HG02588 (cell line): ENCODE results near the gene PLK1.
A peak's percentile ranks its signal among the peaks of the same experiment; 100 is the strongest.
"Not testable (repeated sequence)": the region's sequence is repeated elsewhere in the genome, so short reads cannot be mapped to it uniquely, and the experiment has no call there.

Experiments
- ATAC-seq: cut with Tn5 transposase; IDR thresholded peaks from one replicate; pipeline ENCODE4 v1.9.1; 2021; ENCODE audit warnings: mild to moderate bottlenecking, moderate library complexity; ENCODE audit not compliant: unreplicated experiment

PLK1 gene

DNA sequence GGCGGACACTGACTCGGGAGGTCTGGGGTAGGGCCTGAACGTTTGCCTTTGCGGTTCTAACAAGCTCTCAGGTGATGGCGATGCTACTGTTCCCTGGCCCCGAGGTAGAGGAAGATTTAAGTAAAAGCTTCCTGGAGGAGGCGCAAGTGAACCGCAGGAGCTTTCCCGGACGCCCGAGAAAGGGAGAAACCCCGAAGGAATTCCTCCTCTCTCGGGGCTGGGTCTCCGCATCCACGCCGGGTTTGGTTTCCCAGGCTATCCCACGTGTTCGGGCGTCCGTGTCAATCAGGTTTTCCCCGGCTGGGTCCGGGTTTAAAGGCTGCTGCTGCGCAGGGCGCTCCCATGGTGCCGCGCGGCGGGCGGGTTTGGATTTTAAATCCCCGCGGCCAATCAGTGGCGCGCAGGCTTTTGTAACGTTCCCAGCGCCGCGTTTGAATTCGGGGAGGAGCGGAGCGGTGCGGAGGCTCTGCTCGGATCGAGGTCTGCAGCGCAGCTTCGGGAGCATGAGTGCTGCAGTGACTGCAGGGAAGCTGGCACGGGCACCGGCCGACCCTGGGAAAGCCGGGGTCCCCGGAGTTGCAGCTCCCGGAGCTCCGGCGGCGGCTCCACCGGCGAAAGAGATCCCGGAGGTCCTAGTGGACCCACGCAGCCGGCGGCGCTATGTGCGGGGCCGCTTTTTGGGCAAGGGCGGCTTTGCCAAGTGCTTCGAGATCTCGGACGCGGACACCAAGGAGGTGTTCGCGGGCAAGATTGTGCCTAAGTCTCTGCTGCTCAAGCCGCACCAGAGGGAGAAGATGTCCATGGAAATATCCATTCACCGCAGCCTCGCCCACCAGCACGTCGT, at the start of gene PLK1:
PLK1 (plus strand) TSS at position 460 of the 844 bp plus-strand sequence; CDS start at position 504, 44 bp downstream.
- ATAC-seq: peak; percentile 81

DNA sequence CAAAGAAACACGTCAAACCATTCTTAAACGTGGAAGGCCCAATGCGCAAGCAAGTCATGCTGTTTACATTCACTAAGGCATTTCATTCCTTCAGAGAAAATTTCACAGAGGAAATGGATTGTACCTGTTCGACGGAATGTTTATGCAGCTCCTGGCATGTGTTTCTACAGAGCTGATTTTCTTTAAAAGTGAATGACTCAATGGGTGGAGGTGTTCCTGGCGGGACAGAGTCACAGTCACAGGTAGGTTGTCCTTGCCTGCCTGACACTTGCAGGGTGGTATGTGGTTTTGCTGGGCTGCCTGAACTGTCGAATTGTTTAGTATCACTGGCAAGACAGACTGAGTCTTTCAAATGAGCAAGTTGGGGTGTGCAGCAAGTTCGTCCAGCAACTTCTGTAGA, 49.2 kb upstream of the PLK1 start:
- ATAC-seq: no peak

DNA sequence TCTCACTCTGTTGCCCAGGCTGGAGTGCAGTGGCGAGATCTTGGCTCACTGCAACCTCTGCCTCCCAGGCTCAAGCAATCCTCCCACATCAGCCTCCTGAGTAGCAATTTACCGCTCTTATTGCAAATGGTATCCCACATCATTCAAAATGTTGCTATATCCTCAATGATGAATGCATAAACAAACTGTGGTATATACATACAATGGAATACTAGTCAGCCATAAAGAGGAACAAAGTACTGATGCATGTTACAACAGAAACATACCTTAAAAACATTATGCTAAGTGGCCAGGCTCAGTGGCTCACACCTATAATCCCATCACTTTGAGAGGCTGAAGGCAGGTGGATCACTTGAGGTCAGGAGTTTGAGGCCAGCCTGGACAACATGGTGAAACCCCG, 46.8 kb upstream of the PLK1 start:
- ATAC-seq: not testable (repeated sequence)

DNA sequence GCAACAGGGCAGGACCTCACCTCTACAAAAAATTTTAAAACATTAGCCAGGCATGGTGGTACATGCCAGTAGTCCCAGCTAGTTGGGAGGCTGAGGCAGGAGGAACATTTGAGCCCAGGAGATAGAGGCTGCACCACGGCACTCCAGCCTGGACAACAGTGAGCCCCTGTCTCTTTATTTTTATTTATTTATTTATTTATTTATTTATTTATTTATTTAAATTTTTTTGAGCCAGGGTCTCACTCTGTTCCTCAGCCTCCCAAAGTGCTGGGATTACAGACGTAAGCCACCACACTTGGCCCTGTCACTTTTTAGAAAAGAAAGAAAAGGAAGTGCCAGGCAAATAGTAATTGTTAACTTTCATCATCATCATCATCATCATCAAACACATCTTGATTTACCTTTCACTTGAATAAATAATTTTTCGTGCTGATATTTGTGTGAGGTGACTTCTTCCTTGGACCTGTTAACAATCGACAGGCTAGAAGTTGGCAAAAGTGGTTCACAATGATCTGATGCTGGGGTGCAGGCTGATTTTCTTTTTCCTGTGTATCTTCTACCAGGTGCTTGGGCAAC, 44.1 kb upstream of the PLK1 start:
- ATAC-seq: no peak

DNA sequence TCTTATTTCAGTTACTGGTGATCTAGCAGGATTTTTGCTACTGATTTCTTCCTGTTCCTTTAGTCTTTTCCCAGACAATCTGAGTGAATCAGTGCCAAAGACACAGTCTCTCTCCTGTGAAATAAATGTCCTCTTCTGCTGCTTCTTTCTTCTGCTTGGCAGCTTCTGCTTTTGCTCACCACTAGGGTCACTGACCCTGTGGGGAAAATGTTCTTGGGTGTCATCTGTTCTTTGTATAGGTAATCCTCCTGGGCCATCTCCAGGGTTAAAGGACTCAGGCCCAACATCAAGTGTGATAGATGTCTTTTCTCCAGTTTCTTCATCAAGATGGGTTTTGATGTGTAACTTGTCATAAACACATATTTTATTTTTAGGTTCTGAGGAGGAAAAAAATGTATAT, 42.7 kb upstream of the PLK1 start:
- no peak for ATAC-seq

DNA sequence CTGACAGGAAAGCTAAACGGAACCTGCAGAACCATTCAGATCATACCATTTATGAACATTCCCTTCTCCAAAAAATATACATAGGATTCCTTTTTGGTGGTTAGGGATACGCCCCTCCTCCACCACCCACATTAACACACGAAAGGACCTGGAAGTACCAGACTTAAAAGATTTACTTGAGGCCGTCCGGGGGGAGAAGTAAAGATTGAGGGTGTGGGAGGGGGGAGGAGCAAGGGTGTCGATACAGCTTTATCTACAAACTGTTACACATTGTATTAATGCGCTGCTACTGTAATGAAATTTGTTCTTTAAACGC, 38.1 kb upstream of the PLK1 start:
- no peak for ATAC-seq

DNA sequence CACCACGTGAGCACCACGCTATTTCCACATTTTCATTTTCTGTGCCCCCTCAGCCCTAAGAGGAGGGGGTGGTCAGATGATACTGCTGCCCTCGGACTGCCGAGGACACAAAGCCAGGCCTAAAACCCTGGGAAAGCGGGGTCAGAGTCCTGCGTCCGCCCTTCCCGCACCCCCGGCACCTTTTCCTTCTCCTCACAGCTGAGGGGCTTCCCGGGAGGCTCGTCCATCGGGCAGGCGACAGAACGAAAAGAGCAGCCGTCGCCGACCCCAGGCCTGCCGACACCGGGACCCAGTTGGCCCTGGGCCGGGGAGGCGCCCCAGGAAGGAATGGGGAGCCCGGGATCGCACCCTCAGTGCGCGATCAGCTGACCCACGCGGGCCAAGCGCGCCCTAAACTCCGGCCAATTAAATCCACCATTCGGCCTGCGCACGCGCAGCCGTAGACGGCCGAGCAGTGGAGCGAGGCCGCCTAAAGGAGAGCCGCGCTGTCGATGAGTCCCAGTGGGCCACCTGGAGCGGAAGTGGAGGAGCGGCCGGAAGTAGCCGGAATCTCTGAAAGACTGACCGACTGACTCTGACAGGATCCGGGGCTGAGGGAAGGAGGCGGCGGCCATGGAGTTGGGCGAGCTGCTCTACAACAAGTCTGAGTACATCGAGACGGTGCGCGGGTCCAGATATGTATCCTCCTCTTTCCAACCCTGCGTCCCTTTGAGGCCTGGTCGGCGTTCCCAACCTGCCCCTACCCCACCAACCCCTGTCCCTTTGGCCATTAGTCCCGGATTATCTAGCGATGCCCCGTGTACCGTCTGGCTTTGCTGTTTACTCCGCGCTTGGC, 37.5 kb upstream of the PLK1 start, which contains the start of the genes DCTN5 and PALB2:
DCTN5 (plus strand) TSS at position 536 of the 835 bp plus-strand sequence; CDS start at position 613, 77 bp downstream.
PALB2 (minus strand) TSS at position 380 of the 835 bp plus-strand sequence; CDS start at position 227, 153 bp downstream.
- ATAC-seq: peak; percentile 92

DNA sequence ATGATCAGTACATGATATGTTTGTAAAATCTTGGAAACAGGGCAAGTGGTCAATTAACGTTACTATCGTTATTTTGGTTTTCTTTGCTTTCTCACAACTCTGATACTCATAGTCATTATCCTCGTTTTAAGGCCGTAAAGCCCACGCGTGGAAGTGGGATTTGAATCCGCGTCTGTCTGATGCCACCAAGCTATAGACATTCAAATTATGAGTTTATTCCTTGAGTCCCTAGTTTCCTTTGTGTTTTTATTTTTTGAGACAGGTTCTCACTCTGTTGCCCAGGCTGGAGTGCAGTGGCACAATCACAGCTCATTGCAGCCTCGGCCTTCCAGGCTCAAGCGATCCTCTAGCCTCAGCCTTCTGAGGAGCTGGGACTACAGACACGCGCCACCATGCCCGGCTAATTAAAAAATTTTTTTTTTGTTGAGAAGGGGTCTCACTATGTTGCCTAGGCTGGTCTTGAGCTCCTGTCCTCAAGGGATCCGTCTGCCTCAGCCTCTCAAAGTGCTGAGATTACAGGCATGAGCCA, 36.4 kb upstream of the PLK1 start:
- no peak for ATAC-seq

DNA sequence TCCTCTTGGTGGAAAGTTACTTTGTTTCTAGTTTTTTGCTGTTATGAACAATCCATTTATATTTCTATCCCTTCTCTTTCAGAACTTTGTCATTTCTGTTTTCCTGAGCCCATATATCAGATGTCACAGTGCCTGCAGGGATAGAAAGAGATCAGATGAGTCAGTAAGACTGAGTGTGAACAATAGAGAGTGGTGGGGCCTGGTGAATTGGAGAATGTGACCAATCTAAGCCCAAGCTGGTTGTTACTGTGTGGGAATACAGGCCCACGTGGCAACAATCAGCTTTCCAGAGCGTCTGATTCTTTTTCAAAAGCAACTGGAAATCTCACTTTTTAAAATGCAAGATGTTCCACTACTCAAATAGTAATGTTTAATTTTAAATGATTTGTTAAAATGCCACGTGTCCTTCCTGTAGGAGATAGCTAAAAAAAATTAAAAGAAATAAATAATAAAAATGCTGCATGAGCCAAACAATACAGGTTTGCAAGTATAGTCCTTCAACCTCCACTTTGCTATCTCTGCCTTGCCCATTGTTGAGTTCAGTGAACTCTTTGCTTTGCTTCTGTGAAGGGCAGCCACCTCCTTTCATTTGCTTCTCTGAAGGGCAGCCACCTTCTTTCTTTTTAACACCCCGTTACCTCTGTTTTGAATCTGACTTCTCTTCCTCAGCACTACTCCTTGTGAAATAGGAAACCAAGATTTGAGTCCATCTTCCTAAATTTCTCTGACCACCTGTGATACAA, 27.8 kb upstream of the PLK1 start:
- no peak for ATAC-seq

DNA sequence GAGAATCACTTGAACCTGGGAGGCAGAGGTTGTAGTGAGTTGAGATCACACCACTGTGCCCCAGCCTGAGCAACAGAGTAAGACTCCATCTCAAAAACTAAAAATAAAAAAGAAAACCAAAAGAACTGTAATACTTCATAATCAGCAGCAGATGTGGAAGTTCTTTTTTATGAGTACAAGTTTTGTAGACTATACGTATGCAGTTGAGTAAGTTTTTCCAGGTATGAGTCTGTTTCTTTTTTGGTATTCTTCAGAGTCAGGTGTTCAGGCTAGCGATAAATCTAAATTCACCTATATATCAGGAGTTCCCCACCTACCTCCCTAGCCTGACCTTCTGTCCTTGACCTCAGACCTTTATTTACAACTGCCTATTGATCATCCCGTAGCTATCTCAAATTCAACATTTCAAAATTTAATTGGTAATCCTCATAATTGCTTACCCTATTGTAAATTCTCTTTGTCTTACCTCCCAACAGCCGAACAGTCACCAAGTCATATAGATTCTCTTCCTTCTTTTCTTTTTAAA, 26.7 kb upstream of the PLK1 start:
- ATAC-seq: no peak

DNA sequence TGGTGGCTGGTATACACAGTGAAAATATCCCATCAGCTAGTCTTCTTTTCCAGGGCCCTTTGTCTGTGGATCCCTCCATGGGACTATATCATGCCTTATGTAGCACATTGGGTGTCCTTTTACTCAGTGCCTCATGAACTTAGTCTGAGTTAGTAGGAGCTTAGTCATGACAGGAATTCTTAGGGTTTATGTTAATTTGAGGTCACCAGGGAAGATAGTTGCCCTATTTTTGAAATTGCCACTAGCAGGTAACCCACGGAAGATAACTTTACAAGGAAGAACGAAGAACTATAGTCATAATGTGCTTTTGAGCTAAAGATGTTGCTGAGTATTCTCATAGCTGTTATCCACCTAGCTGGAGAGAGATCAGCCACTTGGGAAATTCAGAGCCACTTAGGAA, 14.8 kb upstream of the PLK1 start:
- ATAC-seq: no peak

DNA sequence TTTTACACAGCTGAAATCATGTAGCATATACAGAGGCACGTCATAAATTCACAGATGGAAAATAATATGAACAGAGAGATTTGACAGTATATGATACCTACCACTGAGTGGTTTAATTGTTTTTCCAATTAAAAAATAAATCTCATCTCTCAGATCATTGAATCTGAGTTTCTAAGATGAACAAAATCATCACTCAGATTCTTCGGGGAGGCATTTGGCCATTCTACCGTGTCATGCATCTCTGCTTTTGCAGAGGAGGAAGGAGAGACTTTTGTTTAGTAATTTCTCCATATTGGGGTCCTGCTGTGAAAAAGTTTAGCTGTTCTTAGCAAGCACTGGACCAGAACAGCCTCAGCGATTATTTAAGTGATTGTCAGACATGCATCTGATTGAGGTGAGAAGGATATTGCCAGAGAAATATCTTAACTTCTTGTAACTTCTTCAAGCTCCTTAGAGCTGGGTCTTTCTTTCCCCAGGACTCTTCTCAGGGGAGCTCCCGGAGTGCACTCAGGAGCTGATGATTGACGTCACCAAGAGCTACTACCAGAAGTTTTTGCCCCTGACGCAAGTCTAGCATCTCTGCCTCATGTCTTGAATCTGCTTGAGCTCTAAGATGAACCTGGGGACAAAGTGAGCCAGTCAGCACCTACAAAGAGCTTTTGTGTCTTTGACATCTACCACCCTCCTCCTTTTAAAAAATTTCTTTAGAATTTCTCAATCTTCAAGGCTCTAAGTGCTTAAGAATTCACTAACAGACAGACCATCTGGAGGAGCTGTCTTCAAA, 11.9 kb upstream of the PLK1 start:
- no peak for ATAC-seq

DNA sequence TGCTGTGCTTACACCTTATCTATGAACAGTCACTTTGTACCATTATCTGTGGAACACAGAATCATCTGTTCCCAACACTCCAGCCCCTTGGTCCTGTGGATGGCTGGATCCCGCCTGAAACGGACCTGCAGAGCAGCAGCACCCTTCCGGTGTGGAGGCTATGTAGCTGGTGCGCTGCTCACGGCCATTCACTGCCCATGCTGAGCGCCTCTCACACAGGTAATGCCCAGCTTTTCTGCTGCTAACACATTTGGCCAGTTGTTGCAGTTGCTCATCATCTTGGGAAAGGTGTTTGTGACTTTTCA, 11.4 kb upstream of the PLK1 start:
- no peak for ATAC-seq

DNA sequence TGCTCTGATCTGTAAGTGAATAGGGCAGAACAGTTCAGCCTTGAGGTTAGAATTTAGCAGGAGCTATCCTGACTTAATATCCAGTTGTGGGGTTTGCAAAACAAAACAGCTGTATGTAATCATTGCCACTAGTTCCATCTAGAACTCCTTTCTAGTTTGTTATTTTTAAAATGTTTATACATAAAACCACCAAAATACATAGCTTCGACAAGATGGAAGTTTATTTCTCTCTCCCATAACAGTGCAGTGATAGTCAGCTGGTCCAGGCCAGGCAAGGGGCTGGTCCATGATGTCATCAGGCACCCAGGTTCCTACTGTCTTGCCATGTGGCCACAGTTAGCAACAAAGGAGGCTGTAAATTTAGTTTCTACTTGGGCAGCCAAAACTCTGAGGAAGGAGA, 10.5 kb upstream of the PLK1 start:
- ATAC-seq: no peak

DNA sequence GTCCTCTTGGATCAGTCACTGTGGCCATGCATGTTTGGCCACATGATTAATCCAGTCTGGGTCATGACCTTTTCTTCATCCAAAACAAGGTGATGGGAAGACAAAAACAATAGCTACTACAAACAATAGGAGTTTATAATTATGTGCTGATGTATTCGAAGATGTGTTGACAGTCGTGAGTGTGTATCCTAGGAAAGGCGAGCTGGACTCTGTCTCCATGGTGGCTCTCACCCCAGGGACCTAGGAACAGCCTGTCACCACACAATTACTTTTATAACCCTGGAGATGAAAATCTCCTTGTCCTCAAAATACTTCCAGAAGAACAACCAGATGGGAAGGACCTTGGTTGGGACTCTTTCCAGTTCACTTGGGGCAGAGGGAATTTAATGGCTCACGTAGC, 9.8 kb upstream of the PLK1 start:
- ATAC-seq: no peak

DNA sequence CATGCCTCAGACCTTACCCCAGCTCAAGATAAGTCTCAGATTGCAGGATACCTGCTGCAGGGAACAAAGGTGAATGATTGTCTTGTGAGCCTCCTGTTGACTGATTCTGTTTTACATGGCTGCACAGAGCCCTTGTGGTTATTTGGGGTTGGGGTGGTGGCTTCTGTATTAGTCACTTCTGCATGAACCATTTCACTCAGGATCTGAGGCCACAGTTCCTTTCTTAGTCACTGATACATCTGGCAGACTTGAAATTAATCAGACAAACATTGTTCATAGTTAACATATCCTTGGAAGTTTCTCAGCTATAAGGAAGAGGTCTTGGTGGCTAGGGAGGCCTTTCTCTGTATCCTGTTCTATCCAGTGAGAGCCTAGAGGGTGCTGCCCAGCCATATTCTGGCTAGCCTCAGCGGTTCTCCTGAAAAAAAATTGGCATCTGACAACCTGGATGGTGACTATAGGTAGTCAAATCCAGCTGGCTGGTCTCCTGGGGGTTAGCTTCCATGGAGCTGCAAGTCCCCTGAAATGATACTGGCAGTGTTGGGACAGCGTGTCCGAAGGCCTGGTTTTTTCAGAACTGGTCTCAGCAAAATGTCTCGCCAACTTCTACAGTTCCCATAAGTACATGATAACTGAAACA, 8.4 kb upstream of the PLK1 start:
- ATAC-seq: peak; percentile 88

DNA sequence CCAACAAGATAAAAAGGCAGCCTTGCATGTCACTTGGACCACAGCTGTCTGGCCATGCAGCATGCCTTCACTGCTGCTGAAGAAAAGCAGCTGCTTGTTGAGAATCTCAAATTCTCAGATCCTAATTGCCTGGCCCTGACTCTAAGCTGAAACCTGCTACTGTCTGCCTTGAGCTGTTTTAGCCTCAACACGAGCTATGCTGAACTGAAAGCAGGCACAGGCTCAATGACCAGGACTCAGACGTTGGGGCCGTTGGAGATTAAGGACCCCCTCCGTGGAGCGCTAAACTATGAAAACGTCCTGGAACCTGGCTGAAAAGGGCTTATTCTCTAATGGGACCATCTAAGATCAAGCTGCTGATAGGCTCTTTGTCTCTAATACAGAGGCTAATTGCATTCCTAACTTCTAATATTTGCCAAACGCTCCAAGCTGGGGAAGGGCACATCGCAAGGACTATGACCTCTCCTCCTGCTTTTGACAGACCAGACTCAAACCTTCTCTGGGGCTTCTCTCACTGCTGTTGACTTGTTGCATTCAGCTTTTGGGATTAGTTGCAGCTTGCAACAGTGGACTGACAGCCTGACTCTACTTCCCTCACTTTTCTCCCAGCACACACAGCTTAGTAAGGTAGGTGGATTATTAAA, 4.6 kb upstream of the PLK1 start:
- no peak for ATAC-seq

DNA sequence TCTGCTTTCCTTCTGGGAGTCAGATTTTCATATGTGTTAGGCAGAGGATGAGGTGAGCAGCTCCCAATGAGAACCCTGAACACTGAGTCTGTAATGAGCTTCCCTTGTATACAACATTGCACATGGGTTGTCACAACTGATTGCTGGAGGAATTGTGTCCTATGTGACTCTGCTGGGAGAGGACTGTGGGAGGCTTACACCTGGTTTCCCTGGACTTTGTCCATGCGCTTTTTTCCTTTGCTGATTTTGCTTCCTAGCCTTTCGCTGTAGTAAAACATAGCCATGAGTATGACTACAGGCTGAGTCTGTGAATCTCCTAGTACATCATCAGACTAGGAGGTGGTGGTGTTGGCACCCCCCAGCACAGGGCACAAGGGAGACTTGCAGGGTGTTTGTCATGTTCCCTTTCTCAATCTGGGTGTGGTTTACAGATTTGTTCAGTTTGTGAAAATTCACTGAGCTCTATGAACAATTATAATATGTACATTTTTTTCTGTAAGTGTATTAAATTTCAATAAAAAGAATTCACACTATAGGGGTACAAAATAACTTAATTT, 1.7 kb upstream of the PLK1 start:
- ATAC-seq: no peak
